Mammary epithelial cell (primary cell): ENCODE measurements around the gene ZNF565.

Experiments
- EZH2 ChIP-seq: IDR thresholded peaks from 2 replicates; pipeline ENCODE4 v1.6.1; 2012; ENCODE audit warnings: low read length, inconsistent platforms, borderline replicate concordance
- TF ChIP-seq, protein P1 (sequence below), 2 donors: IDR thresholded peaks in 1 of 2; conservative IDR thresholded peaks in 1 of 2; 2 replicates each; pipeline ENCODE4 v1.5.1; 2011 to 2012; ENCODE audit warnings: inconsistent platforms in 2 of 2, low read length in 2 of 2, mild to moderate bottlenecking in 2 of 2, control low read depth in 1 of 2, low read depth in 1 of 2; ENCODE audit not compliant: insufficient read depth in 1 of 2; ENCODE audit errors: extremely low read depth in 1 of 2

DNA sequence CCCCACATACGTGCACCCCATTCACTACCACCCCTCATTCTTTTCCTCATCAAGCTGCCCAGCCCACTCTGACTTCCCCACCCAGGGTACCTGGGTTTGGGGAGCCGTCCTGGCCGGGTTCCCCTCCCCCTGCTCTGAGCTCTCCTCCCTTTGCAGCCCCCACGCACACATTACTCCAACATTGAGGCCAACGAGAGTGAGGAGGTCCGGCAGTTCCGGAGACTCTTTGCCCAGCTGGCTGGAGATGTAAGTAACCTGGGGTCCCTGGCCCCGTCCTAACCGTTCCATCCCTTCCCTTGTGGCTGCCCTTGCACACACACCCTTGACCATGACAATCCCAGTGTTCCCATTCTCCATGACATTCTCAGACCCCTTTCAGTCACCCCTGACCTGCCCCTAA lies 72.0 kb downstream of the ZNF565 start:
- TF ChIP-seq, protein P1, sequence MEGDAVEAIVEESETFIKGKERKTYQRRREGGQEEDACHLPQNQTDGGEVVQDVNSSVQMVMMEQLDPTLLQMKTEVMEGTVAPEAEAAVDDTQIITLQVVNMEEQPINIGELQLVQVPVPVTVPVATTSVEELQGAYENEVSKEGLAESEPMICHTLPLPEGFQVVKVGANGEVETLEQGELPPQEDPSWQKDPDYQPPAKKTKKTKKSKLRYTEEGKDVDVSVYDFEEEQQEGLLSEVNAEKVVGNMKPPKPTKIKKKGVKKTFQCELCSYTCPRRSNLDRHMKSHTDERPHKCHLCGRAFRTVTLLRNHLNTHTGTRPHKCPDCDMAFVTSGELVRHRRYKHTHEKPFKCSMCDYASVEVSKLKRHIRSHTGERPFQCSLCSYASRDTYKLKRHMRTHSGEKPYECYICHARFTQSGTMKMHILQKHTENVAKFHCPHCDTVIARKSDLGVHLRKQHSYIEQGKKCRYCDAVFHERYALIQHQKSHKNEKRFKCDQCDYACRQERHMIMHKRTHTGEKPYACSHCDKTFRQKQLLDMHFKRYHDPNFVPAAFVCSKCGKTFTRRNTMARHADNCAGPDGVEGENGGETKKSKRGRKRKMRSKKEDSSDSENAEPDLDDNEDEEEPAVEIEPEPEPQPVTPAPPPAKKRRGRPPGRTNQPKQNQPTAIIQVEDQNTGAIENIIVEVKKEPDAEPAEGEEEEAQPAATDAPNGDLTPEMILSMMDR (conservative IDR thresholded peaks at IDR 0.05 in 1 of 2, IDR thresholded peaks at IDR 0.05 in 1 of 2; ENCODE audit: extremely low read depth in 1 of 2, insufficient read depth in 1 of 2, low read depth in 1 of 2, low read length in 2 of 2): no peak
- TF ChIP-seq EZH2: no peak
